GM23338 (cell line): ENCODE measurements around the gene CSPG4. TPM values are rescaled to one million over a fixed set of nuclear protein-coding genes. Genes with fewer than 3 reads are reported as not detected.

ENCODE experiments used
- ATAC-seq: fragments of 200-7000 bp; cut with Tn5 transposase; 3 replicates; pipeline ENCODE4 v1.9.1; 2020
- DNase-seq: peaks from one replicate; pipeline ENCODE4 v3.0.0-alpha.2; 2015; ENCODE audit warnings: low spot score
- H2AFZ ChIP-seq: fragments of 200-600 bp; sonication (generic); 2 replicates; pipeline ENCODE4 v1.8.0; 2016; ENCODE audit warnings: antibody characterized with exemption, mild to moderate bottlenecking, moderate library complexity
- H3F3A ChIP-seq: fragments of 200-600 bp; sonication (generic); replicated peaks from 2 replicates; pipeline ENCODE4 v1.8.0; 2017; ENCODE audit warnings: antibody characterized with exemption, mixed run types, low read depth
- H3K27ac ChIP-seq: fragments of 200-600 bp; sonication (generic); 2 replicates; pipeline ENCODE4 v1.6.1; 2016; ENCODE audit warnings: low read depth
- H3K27me3 ChIP-seq: fragments of 200-600 bp; sonication (generic); 2 replicates; pipeline ENCODE4 v1.8.0; 2016; ENCODE audit warnings: mild to moderate bottlenecking, mixed run types, moderate library complexity; ENCODE audit not compliant: insufficient read depth
- H3K36me3 ChIP-seq: fragments of 200-600 bp; sonication (generic); 2 replicates; pipeline ENCODE4 v1.8.0; 2016; ENCODE audit warnings: mild to moderate bottlenecking; ENCODE audit not compliant: insufficient read depth
- H3K4me1 ChIP-seq: fragments of 200-600 bp; sonication (generic); 2 replicates; pipeline ENCODE4 v1.8.0; 2016; ENCODE audit warnings: mild to moderate bottlenecking, moderate library complexity; ENCODE audit not compliant: insufficient read depth
- H3K4me2 ChIP-seq: fragments of 200-600 bp; sonication (generic); 2 replicates; pipeline ENCODE4 v1.7.1; 2017; ENCODE audit warnings: mixed run types
- H3K4me3 ChIP-seq: fragments of 200-600 bp; sonication (generic); 2 replicates; pipeline ENCODE4 v1.6.1; 2016; ENCODE audit warnings: mixed run types
- H3K79me2 ChIP-seq: fragments of 200-600 bp; sonication (generic); replicated peaks from 2 replicates; pipeline ENCODE4 v1.8.0; 2017; ENCODE audit warnings: mild to moderate bottlenecking; ENCODE audit not compliant: insufficient read depth
- H3K9me2 ChIP-seq: fragments of 200-600 bp; sonication (generic); 2 replicates; pipeline ENCODE4 v1.8.0; 2017; ENCODE audit not compliant: insufficient read depth
- H4K20me1 ChIP-seq: fragments of 200-600 bp; sonication (generic); replicated peaks from 2 replicates; pipeline ENCODE4 v1.8.0; 2017; ENCODE audit warnings: mild to moderate bottlenecking; ENCODE audit not compliant: insufficient read depth
- H3K27ac Mint-ChIP-seq: 2 replicates; pipeline ENCODE4 v1.8.0; 2020; ENCODE audit warnings: inconsistent platforms, mild to moderate bottlenecking, moderate library complexity, mixed read lengths
- H3K27me3 Mint-ChIP-seq: 3 replicates; pipeline ENCODE4 v1.8.0; 2022; ENCODE audit warnings: low read depth, mild to moderate bottlenecking, moderate library complexity, mixed read lengths, inconsistent platforms; ENCODE audit not compliant: insufficient read depth, poor library complexity
- H3K36me3 Mint-ChIP-seq: 3 replicates; pipeline ENCODE4 v1.8.0; 2021; ENCODE audit warnings: low read depth, mild to moderate bottlenecking, inconsistent platforms, moderate library complexity, mixed read lengths
- H3K4me1 Mint-ChIP-seq: 3 replicates; pipeline ENCODE4 v1.8.0; 2020; ENCODE audit warnings: mild to moderate bottlenecking, inconsistent platforms, mixed read lengths
- H3K4me3 Mint-ChIP-seq: 3 replicates; pipeline ENCODE4 v1.8.0; 2021; ENCODE audit warnings: moderate library complexity, mild to moderate bottlenecking, inconsistent platforms, mixed read lengths
- H3K9me3 Mint-ChIP-seq: 3 replicates; pipeline ENCODE4 v1.8.0; 2020; ENCODE audit warnings: moderate library complexity, mild to moderate bottlenecking, inconsistent platforms, mixed read lengths
- CREB1 ChIP-seq: fragments of 250-450 bp; sonication (Bioruptor Pico); IDR thresholded peaks from 2 replicates; pipeline ENCODE4 v1.5.0; 2020; ENCODE audit warnings: low read depth, mild to moderate bottlenecking, moderate library complexity
- JUNB ChIP-seq: IDR thresholded peaks from one replicate; pipeline ENCODE4 v1.6.1; 2016; ENCODE audit warnings: antibody characterized with exemption; ENCODE audit not compliant: unreplicated experiment
- NANOG ChIP-seq: IDR thresholded peaks from 2 replicates; pipeline ENCODE4 v1.6.1; 2016; ENCODE audit warnings: antibody characterized with exemption, borderline replicate concordance
- POLR2AphosphoS5 ChIP-seq: IDR thresholded peaks from 2 replicates; pipeline ENCODE4 v1.6.1; 2016; ENCODE audit warnings: antibody characterized with exemption, low read depth
- ZNF114 ChIP-seq: fragments of 250-450 bp; sonication (Bioruptor Pico); IDR thresholded peaks from 2 replicates; pipeline ENCODE4 v1.5.0; 2020; ENCODE audit warnings: mild to moderate bottlenecking, moderate library complexity
- ZNF331 ChIP-seq: fragments of 250-450 bp; sonication (Bioruptor Pico); IDR thresholded peaks from 2 replicates; pipeline ENCODE4 v1.5.0; 2020; ENCODE audit warnings: low read depth, mild to moderate bottlenecking, moderate library complexity
- polyA plus RNA-seq: library from polyadenylated mRNA; unstranded; fragments of >200 nt; fragmentation: Nextera tagmentation; extraction: Ambion mirVana; gene quantifications from 2 replicates; pipeline ENCODE4 v1.2.1, GENCODE V29; 2016
- total RNA-seq: library from RNA; depleted of rRNA; stranded (reverse); fragments of >200 nt; shearing (Covaris generic); gene quantifications from 2 replicates; pipeline ENCODE4 v1.2.3, GENCODE V29; 2014
- TF ChIP-seq, protein P1 (sequence below): IDR thresholded peaks from 2 replicates; pipeline ENCODE4 v1.6.1; 2016; ENCODE audit warnings: antibody characterized with exemption
- TF ChIP-seq, protein P2 (sequence below): IDR thresholded peaks from one replicate; pipeline ENCODE4 v1.6.1; 2018; ENCODE audit warnings: antibody characterized with exemption; ENCODE audit not compliant: unreplicated experiment
- TF ChIP-seq, protein P3 (sequence below), 2 experiments: fragments of 200-600 bp in 1 of 2; sonication (generic) in 1 of 2; conservative IDR thresholded peaks; 2 replicates each; pipeline versions ENCODE4 v1.5.1 to v1.6.1; 2016 to 2017; ENCODE audit warnings: antibody characterized with exemption in 2 of 2, low read depth in 2 of 2, mild to moderate bottlenecking in 2 of 2, moderate library complexity in 1 of 2

The CSPG4 gene
- total and polyA plus RNA-seq, 2 experiments from 2014 or later, result 0.27 to 4.0 TPM

DNA sequence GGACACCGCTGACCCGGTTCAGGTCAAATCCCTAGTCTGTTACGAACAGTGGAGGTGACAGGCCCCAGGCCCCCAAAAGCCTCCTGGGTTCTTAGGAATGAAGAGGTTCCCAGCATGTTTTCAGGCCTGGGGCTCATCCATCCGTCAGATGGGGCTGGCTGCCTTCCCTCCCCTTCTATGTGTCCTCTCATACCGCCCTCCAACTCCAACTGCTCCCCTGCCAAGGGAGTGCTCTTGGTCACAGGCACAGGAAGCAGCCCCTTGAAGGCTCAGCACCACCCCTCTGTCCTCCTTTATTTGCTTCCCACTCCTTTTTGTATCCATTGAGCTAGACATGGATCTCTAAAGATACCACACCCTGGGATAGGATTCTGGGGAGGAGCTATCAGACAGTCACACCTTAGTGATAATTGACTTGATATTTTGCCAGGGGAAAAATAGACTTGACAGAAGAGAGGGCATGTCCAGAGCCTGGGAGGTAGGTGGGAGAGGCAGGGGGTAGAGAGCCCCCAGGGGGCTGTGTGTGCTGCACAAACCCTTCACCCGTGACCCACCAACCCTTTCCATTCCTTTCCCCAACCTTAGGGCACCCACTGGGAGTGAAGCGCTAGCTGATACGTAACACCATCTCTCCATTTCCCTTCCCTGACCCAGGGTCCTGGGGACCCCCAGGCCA, 10.7 kb upstream of the CSPG4 start (continued):
- no peak for TF ChIP-seq ZNF114 (CRISPR knock-in tag)
- no peak for TF ChIP-seq CREB1 (CRISPR knock-in tag)
- no peak for TF ChIP-seq NANOG
- TF ChIP-seq JUNB, result no peak
- no peak for TF ChIP-seq ZNF331 (CRISPR knock-in tag)
- TF ChIP-seq, protein P1, sequence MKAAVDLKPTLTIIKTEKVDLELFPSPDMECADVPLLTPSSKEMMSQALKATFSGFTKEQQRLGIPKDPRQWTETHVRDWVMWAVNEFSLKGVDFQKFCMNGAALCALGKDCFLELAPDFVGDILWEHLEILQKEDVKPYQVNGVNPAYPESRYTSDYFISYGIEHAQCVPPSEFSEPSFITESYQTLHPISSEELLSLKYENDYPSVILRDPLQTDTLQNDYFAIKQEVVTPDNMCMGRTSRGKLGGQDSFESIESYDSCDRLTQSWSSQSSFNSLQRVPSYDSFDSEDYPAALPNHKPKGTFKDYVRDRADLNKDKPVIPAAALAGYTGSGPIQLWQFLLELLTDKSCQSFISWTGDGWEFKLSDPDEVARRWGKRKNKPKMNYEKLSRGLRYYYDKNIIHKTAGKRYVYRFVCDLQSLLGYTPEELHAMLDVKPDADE, result no peak
- TF ChIP-seq POLR2AphosphoS5, result no peak

DNA sequence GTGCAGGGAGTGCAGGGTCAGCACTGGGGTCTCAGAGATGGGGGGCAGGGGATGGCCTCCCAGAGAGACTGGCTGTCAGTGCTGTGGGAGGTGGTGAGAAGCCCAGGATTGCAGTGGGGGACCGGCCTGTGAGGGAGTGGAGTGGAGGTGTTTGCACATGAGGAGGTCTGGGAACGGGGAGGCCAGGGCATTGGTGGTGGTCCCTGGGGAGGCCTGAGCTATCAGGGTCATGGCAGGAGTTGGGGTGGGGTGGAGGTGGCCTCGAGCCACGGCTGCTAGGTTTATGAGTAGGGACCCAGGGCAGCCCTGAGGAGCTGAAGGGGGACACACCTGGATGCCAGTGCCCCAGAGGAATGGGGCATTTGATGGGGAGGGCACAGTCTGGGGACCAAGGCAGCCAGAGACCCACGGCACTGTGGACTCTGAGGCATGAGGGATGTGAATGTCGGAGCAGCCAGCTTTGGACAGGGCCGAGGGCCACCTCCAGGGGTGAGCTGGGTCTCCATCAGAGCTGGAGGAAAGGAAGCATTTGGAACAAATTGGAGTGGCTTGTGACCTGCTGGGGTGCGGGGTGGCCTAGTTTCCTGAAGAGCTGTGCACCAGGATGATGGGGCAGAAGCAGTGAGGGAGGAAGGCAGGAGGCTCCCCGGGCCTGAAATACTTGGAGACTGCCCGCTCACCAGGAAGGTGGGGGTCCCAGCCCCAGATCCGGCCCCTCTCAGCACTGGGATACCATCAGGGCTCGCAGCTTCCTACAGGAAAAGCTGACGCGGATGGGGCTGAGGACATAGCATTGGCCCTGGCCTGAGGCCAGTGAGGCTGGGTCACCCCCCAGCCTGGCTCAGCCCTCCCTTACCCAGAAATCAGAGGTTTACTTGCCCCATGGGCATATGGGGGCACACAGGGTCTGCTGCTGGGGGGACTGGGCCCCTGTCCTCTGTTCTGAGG, 9.5 kb upstream of the CSPG4 start:
- Histone ChIP-seq H3K27ac (no peak overlapping the region), H3K36me3 (no peaks in the 10 kb centered on the region), H3K79me2 (no peaks in the 10 kb centered on the region), H3K4me2 (no peak overlapping the region), H3K4me1 (no peaks in the 10 kb centered on the region), H3K9me2 (no peaks in the 10 kb centered on the region), H3F3A (no peaks in the 10 kb centered on the region), H3K27me3 (no peaks in the 10 kb centered on the region), H2AFZ (no peak overlapping the region), H3K4me3 (no peak overlapping the region), H4K20me1 (no peaks in the 10 kb centered on the region)
- no peak for TF ChIP-seq POLR2AphosphoS5
- TF ChIP-seq, protein P2, sequence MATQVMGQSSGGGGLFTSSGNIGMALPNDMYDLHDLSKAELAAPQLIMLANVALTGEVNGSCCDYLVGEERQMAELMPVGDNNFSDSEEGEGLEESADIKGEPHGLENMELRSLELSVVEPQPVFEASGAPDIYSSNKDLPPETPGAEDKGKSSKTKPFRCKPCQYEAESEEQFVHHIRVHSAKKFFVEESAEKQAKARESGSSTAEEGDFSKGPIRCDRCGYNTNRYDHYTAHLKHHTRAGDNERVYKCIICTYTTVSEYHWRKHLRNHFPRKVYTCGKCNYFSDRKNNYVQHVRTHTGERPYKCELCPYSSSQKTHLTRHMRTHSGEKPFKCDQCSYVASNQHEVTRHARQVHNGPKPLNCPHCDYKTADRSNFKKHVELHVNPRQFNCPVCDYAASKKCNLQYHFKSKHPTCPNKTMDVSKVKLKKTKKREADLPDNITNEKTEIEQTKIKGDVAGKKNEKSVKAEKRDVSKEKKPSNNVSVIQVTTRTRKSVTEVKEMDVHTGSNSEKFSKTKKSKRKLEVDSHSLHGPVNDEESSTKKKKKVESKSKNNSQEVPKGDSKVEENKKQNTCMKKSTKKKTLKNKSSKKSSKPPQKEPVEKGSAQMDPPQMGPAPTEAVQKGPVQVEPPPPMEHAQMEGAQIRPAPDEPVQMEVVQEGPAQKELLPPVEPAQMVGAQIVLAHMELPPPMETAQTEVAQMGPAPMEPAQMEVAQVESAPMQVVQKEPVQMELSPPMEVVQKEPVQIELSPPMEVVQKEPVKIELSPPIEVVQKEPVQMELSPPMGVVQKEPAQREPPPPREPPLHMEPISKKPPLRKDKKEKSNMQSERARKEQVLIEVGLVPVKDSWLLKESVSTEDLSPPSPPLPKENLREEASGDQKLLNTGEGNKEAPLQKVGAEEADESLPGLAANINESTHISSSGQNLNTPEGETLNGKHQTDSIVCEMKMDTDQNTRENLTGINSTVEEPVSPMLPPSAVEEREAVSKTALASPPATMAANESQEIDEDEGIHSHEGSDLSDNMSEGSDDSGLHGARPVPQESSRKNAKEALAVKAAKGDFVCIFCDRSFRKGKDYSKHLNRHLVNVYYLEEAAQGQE, result no peak
- no peak for TF ChIP-seq ZNF331 (CRISPR knock-in tag)
- TF ChIP-seq, protein P3, sequence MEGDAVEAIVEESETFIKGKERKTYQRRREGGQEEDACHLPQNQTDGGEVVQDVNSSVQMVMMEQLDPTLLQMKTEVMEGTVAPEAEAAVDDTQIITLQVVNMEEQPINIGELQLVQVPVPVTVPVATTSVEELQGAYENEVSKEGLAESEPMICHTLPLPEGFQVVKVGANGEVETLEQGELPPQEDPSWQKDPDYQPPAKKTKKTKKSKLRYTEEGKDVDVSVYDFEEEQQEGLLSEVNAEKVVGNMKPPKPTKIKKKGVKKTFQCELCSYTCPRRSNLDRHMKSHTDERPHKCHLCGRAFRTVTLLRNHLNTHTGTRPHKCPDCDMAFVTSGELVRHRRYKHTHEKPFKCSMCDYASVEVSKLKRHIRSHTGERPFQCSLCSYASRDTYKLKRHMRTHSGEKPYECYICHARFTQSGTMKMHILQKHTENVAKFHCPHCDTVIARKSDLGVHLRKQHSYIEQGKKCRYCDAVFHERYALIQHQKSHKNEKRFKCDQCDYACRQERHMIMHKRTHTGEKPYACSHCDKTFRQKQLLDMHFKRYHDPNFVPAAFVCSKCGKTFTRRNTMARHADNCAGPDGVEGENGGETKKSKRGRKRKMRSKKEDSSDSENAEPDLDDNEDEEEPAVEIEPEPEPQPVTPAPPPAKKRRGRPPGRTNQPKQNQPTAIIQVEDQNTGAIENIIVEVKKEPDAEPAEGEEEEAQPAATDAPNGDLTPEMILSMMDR (conservative IDR thresholded peaks at IDR 0.05; ENCODE audit: low read depth in 2 of 2), result no peak
- peaks cover 8% of the 10 kb centered on the region for H3K4me1 Mint-ChIP-seq
- no peak overlapping the region for H3K4me3 Mint-ChIP-seq
- H3K36me3 Mint-ChIP-seq, result no peaks in the 10 kb centered on the region
- peak overlapping the region; percentile 63; the same call in 1 of the 2 replicates for H3K27ac Mint-ChIP-seq
- H3K9me3 Mint-ChIP-seq, result no peaks in the 10 kb centered on the region
- peaks cover 23% of the 10 kb centered on the region for H3K27me3 Mint-ChIP-seq
- DNase-seq, result no peak
- no peak for ATAC-seq
